Activated gamma-delta T cell (primary cell): ENCODE measurements around the gene TMA7.

ENCODE experiments used
- DNase-seq: peaks from one replicate; lab custom pipeline; 2025; lab: John Stamatoyannopoulos, UW

TMA7 gene

DNA sequence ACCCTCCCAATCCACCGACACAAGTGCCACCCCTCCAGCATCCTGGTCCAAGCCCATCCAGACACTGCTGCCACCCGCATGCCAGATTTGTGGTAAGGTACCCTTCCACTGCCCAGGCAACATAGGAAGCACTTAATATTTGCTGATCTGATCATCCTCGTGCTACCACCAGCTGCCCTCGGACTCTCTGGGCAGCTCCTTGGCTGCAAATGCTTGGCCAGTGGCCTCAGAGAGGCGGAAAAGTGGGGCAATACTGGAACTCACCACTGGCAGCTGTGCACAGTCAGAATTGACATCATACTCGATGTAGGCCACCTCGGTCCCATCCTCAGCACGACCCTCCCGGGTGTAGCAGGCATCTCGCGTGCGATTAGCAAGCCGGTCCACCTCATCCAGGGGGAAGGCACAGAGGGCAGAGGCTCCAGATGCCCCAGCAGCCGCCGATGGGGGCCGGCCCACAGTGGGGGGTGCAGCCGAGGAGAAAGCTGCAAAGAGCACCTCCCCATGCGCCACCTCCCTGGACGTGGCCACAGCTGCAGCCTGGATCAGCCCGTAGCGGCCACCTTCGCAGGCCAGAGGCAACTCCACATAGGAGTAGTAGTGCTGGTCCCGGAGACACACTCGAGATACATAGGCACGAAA, 16.7 kb upstream of the TMA7 start:
- no peak for DNase-seq

DNA sequence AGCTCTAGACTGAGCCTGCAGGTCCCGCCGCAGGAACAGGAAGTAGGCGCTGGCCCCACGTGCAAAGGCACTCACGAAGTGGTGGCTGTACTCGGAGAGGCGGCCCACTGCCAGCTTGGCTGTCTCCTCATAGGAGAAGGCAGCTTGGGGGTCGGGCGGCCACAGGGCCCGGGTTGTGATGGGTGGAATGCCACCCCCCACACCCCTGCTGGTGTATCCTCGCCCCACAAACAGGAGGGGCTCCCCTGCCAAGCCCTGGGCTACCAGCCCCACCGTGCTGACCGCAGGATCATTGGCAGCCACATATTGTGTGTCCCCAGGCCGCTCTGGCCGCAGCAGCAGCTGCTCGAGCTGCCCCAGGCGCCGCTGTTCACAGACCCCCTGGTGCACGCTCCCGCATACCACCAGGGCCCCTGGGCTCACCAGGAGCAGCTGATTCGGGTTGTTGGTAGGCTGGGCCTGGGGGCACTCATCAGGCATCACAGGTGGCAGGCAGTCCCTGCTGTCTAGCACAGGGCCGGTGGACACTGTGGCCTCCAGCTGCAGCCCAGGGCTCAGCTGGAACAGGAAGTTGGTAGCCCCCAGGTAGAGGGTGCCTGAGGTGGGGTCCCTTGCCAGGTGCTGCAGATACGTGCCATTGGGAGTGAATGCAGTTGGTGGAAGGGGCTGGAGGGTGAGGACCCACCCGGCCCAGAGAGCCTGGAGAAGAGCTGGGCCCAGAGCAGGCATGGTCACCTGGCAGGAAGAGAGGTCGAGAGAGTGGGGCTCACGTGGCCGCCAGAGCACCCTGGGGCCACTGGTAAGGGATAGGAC, 16.0 kb upstream of the TMA7 start:
- no peak for DNase-seq

GRCh38 chr3:48425281-48425812, 14.7 kb upstream of the TMA7 start:
- DNase-seq, result no peak

- DNase-seq, result no peak
These were observed 13.6 kb upstream of the TMA7 start for GRCh38 chr3:48426401-48426909.

GRCh38 chr3:48426944-48427629, 13.0 kb upstream of the TMA7 start:
- no peak for DNase-seq

DNA sequence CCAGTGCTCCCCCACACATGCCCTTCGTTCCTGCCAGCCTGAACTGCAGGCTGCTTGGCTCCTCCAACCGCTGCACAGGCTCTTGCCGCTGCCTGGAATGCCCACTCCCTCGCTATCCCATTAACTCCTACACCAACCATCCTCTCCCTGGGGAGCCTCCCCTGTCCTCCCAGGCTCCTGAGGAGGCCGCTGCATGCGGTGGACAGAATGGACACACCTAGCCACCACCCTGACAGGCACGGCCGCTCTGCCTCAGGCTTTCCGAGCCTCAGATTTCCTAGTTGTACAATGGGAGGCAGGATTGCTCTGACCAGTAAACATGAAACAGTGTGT, 12.5 kb upstream of the TMA7 start:
- DNase-seq, result no peak

DNA sequence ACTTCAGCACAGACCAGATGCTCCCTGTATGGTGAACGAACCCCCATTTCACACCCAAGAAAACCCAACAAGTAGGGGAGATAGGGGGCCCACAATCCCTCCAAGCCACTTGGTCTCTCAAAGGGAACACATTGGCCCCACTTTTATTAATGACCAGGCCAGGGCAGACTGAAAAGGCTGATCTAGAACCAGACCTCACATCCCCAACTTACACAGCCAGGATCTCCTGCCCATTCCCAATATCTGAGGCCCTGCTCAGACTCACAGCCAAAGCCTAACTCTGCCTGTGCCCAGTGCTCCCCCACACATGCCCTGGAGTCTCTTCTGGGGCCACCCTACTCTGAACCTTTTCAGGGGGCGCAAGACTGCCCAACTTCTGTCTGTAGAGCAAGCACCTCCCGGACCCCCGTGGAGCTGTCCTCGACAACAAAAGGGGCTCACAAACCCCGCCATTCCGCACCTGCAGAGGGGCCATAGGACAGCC, 11.9 kb upstream of the TMA7 start:
- DNase-seq, result no peak

DNA sequence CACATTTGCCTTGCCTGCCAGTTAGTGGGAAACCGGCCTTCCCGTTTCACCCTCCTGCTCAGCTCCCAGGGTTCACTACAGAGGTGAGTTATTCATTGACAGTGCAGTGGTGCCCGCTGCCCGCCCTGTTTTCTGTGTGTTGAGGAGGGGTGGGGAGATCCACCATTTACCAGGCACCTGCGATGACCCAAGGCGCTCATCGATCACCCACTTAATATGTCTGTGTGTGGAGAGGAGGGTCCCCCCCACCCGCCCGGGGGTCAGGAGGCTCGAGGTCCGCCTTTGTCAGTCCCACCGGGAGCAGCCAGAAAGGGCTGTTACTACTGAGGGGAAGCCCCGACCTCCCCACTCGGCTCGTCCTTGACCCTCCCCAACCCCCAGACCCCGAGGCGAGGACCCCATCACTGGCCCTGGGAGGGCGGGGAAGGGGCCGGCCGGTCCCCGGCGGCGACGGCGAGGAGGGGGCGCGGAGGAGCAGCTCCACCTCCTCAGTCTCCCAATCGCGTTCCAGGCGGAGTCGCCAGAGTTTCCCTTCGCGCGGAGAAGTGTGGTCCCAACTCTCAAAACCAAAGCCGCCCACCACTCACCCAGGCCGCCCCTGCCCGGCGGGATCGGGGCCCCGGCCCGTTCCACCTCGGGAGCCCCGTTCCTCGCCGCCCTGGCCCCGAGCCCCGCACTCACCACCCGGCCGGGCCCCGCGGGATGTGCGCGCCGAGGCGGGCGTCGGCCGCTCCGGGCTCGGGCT, 11.3 kb upstream of the TMA7 start:
- DNase-seq, result no peak

DNA sequence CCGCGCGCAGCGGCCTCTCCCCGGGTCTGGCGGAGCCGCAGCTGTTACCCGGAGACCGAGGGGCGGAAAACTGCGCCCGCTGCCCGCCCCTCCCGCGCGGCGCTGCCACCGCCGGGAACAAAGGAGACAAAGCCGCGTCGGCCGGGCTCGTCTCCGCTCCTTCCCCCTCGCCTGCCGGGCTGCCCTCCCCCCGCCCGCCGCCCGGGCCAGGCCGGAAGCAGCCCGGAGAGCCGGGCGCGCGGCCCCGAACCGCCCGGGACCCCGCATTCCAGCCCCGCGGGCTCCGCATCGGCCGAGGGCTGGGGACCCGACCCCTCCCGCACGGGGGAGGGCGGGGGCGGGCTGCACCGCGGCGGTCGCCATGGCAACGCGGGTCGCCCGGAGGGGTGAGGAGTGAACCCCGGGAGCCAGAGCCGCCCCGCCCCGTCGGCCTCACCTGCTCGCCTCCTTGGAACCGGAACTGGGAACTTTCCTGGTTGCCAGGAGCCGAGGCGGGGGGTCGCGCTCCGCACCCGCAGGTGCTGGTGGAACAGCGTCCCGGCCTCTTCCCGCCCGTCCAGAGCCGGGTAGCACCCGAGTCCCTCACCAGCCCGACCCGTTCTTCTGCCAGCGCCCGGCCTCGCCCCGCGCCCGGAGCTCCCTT, 10.6 kb upstream of the TMA7 start:
- peak; percentile 61 for DNase-seq

- no peak for DNase-seq
These were observed 9.9 kb upstream of the TMA7 start, which contains the start of gene PLXNB1 for GRCh38 chr3:48429960-48430707. TSS of gene PLXNB1 (minus strand) at chr3:48430086. CDS start at chr3:48424611, 5,475 bp downstream.

GRCh38 chr3:48430708-48431101, 9.4 kb upstream of the TMA7 start:
- DNase-seq, result no peak

DNA sequence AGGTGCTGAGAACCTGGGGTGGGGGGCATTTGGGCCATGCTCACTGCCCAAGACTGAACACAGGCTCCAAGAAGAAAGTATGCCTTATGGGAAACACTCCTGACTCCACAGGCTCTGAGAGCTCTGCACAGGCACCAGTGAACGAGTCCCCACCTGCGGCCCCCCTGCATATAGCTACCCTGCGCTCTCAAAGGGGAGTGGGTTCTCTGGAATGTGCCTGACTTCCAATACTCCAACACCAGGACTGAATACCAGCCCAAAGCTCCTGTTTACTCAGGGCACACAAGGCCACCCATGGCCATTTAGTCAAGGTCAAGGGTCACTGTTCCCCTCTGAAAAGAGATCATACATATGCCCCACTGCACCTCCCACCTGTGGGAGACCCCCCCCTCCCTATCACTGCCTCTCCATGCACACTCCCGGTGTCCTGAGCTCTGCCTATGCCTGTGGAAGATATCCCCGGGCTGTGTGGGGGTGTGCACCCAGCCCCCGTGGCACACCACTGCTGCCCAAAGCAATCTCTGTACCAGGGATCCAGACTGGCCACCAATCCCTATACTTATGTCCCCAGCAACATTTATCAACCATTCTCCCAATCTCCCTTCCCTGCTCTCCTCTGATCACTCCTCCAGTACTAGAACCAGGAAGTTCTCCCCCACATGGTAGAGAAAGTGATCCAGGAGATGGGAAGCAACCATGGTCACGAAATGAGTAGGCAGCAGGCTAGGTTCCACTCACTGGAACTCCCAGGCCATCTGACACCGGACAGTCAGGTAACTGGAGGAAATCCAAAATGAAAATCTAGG, 8.6 kb upstream of the TMA7 start:
- no peak for DNase-seq

DNA sequence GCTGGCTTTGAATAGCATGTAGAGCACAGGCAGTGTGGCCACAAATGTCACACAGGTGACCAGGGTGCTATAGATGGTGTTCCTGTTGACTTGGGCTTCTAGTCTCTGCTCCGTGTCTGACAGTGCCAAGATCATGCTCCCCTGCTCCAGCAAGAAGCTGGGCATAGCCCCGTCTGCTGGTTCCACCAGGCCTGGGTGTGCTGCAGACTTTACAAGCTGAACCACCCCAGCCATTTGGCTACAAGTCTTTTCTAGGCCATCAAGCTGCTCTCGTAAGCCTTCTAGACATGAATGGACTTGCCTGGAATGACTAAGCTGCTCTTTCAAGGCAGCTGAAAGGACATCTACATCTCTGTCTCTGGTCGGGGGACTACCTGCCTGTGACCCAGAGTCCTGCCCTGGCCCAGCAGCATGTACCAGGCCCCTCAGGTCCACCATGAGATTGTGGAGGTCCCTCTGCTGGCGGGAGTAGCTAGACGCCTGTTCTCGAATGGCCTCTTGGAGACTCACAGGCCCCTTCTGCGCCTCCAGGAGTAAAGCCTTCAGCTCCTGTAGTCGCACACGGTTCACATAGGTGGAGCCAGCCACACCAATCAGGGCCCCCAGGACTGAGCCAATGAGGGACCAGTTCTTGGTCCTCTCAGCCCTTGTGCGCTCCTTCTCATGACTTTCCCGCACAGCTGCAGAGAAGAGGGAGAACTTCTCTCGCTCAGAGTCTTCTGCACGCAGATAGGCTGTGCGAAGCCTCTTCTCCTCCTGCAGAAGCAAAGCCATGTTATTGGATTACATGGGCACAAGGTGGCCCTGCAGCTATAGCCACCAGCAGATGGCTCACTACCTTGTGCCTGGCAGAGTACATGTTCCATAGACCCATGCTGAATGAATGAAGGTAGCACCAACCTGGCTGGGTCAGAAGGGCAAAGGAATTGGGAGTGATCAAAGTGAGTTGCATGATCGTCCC, 7.4 kb upstream of the TMA7 start:
- no peak for DNase-seq

GRCh38 chr3:48433472-48434118, 6.5 kb upstream of the TMA7 start:
- DNase-seq, result no peak

- DNase-seq, result no peak
These were observed 5.3 kb upstream of the TMA7 start for GRCh38 chr3:48434591-48435222.

- no peak for DNase-seq
These were observed 4.8 kb upstream of the TMA7 start for GRCh38 chr3:48435223-48435595.

GRCh38 chr3:48435774-48436476, 4.1 kb upstream of the TMA7 start:
- DNase-seq, result no peak
